ENCODE results near the gene SLC35F2.
A peak's percentile ranks its signal among the peaks of the same experiment; 100 is the strongest.
"Not testable (repeated sequence)": the region's sequence is repeated elsewhere in the genome, so short reads cannot be mapped to it uniquely, and the experiment has no call there.

SLC35F2 gene, protein sequence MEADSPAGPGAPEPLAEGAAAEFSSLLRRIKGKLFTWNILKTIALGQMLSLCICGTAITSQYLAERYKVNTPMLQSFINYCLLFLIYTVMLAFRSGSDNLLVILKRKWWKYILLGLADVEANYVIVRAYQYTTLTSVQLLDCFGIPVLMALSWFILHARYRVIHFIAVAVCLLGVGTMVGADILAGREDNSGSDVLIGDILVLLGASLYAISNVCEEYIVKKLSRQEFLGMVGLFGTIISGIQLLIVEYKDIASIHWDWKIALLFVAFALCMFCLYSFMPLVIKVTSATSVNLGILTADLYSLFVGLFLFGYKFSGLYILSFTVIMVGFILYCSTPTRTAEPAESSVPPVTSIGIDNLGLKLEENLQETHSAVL

GRCh38 chr11:107858217-107859070 is at the start of gene SLC35F2:
SLC35F2 (minus strand) TSS chr11:107858787; CDS start chr11:107858767, 20 bp downstream.
- peak; percentile 35 to 42 for DNase-seq

DNA sequence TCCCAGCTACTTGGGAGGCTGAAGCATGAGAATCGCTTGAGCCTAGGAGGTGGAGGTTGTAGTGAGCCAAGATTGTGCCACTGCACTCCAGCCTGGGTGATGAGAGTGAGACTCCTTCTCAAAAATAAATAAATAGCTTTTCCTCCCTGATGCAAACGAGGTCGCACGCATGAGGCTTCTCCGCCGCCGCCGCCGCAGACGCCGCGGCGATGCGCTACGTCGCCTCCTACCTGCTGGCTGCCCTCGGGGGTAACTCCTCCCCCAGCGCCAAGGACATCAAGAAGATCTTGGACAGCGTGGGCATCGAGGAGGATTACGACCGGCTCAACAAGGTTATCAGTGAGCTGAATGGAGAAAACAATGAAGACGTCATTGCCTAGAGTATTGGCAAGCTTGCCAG is 49.6 kb upstream of the SLC35F2 start:
- no peak for DNase-seq

GRCh38 chr11:107898270-107898669 is 39.7 kb upstream of the SLC35F2 start:
- peak in 1 of 2 donors; percentile 37 for DNase-seq

- DNase-seq = no peak
Observed at GRCh38 chr11:107882095-107882820, 23.7 kb upstream of the SLC35F2 start.

DNA sequence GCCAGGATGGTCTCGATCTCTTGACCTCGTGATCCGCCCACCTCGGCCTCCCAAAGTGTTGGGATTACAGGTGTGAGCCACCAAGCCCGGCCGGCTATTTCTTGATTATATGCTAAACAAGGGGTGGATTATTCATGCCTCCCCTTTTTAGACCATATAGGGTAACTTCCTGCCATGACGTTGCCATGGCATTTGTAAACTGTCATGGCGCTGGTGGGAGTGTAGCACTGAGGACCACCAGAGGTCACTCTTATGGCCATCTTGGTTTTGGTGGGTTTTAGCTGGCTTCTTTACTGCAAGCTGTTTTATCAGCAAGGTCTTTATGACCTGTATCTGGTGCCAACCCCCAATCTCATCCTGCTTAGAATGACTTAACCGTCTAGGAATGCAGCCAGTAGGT is 22.9 kb upstream of the SLC35F2 start:
- not testable (repeated sequence) for DNase-seq

DNA sequence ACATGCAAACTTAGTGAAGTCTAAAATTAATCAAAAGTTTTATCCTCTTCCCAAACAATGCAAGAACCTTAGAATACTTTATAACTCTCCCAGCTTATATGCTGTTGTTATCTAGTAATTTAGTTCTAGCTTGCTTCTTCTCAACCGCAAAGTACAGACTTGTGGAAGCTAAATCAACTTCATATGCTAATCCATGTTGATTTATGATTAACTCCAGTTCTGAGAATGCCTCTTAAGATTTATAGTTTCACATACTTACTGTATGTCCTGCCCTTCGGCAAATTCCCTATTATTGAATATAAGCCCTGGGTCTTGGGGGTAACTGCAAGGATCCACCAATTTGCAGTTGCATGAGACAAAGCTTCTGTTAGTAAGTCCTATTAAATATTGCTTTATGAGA is 17.6 kb upstream of the SLC35F2 start:
- no peak for DNase-seq

DNA sequence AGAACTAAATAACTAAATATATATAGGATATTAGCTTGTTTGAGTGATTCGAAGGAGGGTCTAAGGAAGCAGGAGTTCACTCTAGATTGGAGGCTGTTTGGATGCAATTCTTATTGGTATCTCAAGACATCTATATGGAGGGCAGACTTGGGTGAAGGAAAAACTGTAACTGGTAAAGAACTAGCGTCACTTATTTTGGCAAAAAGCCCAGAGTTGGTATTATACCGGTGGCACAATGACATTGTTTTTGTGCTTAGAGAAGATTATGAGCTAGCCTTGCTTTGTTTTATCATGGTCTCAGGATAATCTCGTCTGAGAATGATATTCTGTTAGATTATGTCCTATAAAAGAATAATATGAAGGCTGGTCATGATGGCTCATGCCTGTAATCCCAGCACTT is 6.0 kb upstream of the SLC35F2 start:
- DNase-seq = no peak

DNA sequence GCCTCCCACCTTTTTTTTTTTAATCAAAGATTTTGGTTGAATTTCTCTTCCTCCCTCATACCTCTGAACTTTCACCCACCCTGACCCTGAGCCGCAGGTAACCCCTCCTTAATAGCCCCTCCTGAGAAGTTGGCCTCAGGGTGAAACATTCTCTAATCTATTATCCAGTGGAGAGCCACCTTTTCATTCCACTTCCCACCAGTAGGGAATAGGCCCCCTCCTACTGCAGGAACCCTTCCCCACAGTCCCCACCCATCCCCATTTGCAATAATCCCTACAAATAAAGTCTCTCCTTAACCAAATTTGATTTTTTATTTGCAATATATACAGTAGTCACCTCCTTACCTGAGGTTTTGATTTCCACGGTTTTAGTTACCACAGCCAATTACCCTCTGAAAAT is 2.1 kb upstream of the SLC35F2 start:
- DNase-seq = no peak

GRCh38 chr11:107860240-107860620 is 1.6 kb upstream of the SLC35F2 start:
- not testable (repeated sequence) for DNase-seq

GRCh38 chr11:107859459-107860239 is 1.1 kb upstream of the SLC35F2 start:
- peak in 1 of 2 donors; percentile 9 for DNase-seq

- DNase-seq = no peak
Observed at GRCh38 chr11:107857550-107858216, 904 bp downstream of the SLC35F2 start.

DNA sequence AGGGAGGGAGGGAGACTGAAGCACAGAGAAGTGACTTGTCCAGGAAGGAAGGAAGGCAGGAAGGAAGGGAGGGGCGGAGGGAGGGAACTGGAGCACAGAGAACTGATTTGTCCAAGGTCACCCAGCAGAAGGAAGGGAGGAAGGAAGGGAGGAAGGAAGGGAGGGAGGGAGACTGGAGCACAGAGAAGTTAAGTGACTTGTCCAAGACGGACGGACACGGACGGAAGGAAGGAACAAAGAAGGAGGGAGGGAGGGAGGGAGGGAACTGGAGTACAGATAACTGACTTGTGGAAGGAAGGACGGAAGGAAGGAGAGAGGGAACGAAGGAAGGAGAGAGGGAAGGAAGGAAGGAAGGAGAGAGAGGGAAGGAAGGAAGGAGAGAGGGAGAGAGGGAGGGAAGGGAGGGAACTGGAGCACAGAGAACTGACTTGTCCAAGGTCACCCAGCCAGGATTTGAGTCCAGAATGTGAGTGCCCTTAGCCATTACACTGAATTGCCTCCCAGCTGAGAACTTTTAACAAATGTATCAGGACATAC is 1.5 kb downstream of the SLC35F2 start:
- no peak for DNase-seq

- no peak for DNase-seq
Observed at GRCh38 chr11:107856180-107856980, 2.2 kb downstream of the SLC35F2 start.

- no peak for DNase-seq
Observed at GRCh38 chr11:107853070-107853469, 5.5 kb downstream of the SLC35F2 start.

- no peak for DNase-seq
Observed at GRCh38 chr11:107851704-107852310, 6.8 kb downstream of the SLC35F2 start.

GRCh38 chr11:107849790-107850189 is 8.8 kb downstream of the SLC35F2 start:
- peak in 1 of 2 donors; percentile 29 for DNase-seq

DNA sequence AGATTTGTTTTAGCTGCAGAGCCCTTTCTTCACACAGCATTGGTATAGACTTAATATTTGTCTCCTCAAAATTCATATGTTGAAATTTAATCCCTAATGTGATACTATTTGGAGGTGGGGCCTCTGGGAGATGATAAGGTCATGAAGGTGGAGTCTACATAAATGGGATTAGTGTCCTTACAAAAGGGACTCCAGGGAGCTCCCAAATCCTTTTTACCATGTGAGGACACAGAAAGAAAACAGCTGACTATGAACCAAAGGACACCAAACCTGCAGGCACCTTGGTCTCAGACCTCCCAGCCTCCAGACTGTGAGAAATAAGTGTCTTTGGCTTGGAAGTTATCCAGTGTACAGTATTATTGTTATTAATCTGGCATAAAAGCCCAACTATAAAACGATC is 10.2 kb downstream of the SLC35F2 start:
- no peak for DNase-seq

GRCh38 chr11:107847184-107847583 is 11.4 kb downstream of the SLC35F2 start:
- DNase-seq = no peak

DNA sequence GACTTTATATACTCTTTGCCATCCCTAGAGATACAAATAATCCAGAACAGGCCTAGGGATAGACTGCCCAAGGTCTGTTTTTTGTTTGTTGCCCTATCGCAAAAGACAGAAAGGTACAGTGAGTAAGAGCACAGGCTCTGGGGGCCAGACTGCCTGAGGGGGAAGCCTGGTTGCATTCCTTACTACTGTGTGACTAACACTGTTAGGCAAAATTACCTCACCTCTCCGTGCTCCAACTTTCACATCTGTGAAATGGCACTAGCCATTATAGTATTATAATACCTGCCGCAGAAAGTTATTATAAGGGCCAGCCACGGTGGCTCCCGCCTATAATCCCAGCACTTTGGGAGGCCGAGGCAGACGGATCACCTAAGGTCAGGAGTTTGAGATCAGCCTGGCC is 14.5 kb downstream of the SLC35F2 start:
- no peak for DNase-seq

- no peak for DNase-seq
Observed at GRCh38 chr11:107842412-107843100, 16.0 kb downstream of the SLC35F2 start.

Measured in bone marrow (tissue), 2 donors.